Nephron (organoid): ENCODE measurements around the gene YTHDC1.
A peak's percentile ranks its signal among the peaks of the same experiment; 100 is the strongest.

Experiments used
- H3K27ac Mint-ChIP-seq, 3 experiments: 2 replicates each; pipeline ENCODE4 v1.8.0; 2020; ENCODE audit warnings: mixed read lengths in 3 of 3, mild to moderate bottlenecking in 2 of 3, moderate library complexity in 1 of 3
- H3K27me3 Mint-ChIP-seq: 2 replicates; pipeline ENCODE4 v1.8.0; 2021; ENCODE audit warnings: low read depth, mild to moderate bottlenecking, moderate library complexity, mixed read lengths
- H3K36me3 Mint-ChIP-seq: 2 replicates; pipeline ENCODE4 v1.8.0; 2020; ENCODE audit warnings: low read depth, mixed read lengths
- H3K4me1 Mint-ChIP-seq: 2 replicates; pipeline ENCODE4 v1.8.0; 2020; ENCODE audit warnings: mixed read lengths
- H3K4me3 Mint-ChIP-seq, 3 experiments: 2 replicates each; pipeline ENCODE4 v1.8.0; 2020; ENCODE audit warnings: mild to moderate bottlenecking in 3 of 3, mixed read lengths in 3 of 3, moderate library complexity in 2 of 3
- H3K9me3 Mint-ChIP-seq: 2 replicates; pipeline ENCODE4 v1.8.0; 2020; ENCODE audit warnings: mixed read lengths
- TF ChIP-seq, protein P1 (sequence below), 3 experiments: fragments of 200-600 bp; sonication (generic); IDR thresholded peaks; one replicate each; pipeline ENCODE4 v1.5.0; 2021; ENCODE audit warnings: antibody characterized with exemption in 3 of 3; ENCODE audit not compliant: unreplicated experiment in 3 of 3

YTHDC1 gene

GRCh38 chr4:68272380-68272779 is 77.5 kb downstream of the YTHDC1 start:
- Mint-ChIP-seq H3K27me3 (no peaks in the 10 kb centered on the region), H3K9me3 (no peaks in the 10 kb centered on the region), H3K4me1 (peaks cover 12% of the 10 kb centered on the region), H3K27ac (peak overlapping the region; percentile 61 to 77 (median 74)), H3K4me3 (peak overlapping the region; percentile 76 to 81 (median 77)), H3K36me3 (no peaks in the 10 kb centered on the region)
- TF ChIP-seq, protein P1, sequence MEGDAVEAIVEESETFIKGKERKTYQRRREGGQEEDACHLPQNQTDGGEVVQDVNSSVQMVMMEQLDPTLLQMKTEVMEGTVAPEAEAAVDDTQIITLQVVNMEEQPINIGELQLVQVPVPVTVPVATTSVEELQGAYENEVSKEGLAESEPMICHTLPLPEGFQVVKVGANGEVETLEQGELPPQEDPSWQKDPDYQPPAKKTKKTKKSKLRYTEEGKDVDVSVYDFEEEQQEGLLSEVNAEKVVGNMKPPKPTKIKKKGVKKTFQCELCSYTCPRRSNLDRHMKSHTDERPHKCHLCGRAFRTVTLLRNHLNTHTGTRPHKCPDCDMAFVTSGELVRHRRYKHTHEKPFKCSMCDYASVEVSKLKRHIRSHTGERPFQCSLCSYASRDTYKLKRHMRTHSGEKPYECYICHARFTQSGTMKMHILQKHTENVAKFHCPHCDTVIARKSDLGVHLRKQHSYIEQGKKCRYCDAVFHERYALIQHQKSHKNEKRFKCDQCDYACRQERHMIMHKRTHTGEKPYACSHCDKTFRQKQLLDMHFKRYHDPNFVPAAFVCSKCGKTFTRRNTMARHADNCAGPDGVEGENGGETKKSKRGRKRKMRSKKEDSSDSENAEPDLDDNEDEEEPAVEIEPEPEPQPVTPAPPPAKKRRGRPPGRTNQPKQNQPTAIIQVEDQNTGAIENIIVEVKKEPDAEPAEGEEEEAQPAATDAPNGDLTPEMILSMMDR (IDR thresholded peaks at IDR 0.05; ENCODE audit: unreplicated experiment in 3 of 3), result no peak

DNA sequence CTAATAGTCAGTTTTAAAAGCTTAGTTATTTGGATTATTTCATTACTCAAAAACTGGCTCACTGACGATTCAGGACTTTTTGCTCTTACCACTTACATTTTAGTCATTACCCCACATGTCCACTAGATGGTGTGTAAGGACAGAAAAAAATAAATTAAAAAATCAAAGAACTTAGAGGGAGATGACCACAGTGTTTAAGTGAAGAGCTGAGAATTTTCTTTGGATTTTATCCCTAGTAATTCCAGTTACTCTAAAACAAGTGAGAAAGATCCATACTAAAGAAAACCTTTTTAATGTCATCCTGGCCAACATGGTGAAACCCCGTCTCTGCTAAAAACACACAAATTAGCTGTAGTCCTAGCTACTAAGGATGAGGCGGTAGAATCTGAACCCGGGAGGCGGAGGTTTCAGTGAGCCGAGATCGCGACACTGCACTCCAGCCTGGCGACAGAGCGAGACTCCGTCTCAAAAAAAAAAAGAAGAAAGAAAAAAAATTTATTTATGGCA is 78.0 kb downstream of the YTHDC1 start:
- no peaks in the 10 kb centered on the region for H3K9me3 Mint-ChIP-seq
- H3K4me1 Mint-ChIP-seq, result peaks cover 12% of the 10 kb centered on the region
- peak overlapping the region; percentile 76 to 81 (median 77) for H3K4me3 Mint-ChIP-seq
- TF ChIP-seq, protein P1 (IDR thresholded peaks at IDR 0.05; ENCODE audit: unreplicated experiment in 3 of 3), result peak; percentile 60 to 83 (median 72)
- no peaks in the 10 kb centered on the region for H3K27me3 Mint-ChIP-seq
- peak overlapping the region; percentile 61 to 77 (median 74) for H3K27ac Mint-ChIP-seq
- no peaks in the 10 kb centered on the region for H3K36me3 Mint-ChIP-seq

DNA sequence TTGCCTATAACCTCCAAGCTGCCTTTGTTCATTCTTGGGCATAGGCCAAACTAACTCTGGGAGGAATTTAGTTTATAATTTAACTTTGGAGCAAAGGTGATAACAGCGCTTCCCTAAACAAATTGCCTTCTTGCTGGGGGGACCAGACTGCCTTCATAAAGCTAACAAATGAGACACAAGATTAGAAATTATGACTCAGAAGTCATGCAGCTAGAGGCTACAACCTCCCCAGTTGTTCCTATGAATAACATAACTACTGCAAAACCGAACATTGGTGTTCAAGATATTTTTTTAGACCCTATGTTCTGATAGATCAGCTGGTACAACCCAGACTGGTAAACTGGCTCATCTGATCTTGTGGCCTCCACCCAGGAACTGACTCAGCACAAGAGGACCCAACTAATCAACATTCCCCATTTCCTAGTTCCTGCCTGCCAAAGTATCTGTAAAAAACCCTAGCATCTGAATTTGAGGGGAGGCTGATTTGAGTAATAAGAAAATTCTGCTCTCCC is 82.4 kb downstream of the YTHDC1 start:
- TF ChIP-seq, protein P1 (IDR thresholded peaks at IDR 0.05; ENCODE audit: unreplicated experiment in 3 of 3), result no peak
- Mint-ChIP-seq H3K4me1 (peaks cover 8% of the 10 kb centered on the region), H3K4me3 (no peak overlapping the region), H3K36me3 (no peaks in the 10 kb centered on the region), H3K27ac (peak overlapping the region; percentile 50 to 90 (median 72)), H3K27me3 (no peaks in the 10 kb centered on the region), H3K9me3 (peaks cover 2% of the 10 kb centered on the region)

DNA sequence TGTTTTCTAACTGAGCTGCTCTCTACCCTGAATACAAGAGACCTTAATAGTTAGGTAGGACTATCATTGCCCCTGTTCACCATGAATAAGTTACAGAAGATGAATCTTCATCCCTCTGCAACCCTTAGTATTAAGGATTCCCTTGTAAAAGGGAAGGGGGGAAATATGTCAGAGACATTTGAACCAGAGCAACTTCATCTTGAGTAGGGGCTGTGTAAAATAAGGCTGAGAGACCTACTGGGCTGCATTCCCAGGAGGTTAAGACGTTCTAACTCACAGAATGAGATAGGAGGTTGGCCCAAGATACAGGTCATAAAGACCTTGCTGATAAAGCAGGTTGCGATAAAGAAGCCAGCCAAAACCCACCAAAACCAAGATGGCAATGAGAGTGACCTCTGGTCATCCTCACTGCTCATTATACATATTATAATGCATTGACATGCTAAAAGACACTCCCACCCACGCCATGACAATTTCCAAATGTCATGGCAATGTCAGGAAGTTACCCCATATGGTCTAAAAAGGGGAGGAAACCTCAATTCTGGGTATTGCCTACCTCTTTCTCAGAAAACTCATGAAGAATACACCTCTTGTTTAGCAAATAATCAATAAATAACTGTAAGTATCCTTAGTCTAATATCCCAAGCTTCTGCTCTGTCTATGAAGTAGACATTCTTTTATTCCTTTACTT is 84.9 kb downstream of the YTHDC1 start:
- Mint-ChIP-seq H3K27ac (no peak overlapping the region), H3K4me1 (peaks cover 8% of the 10 kb centered on the region), H3K9me3 (peaks cover 2% of the 10 kb centered on the region), H3K36me3 (no peaks in the 10 kb centered on the region), H3K4me3 (no peak overlapping the region), H3K27me3 (no peaks in the 10 kb centered on the region)
- TF ChIP-seq, protein P1 (IDR thresholded peaks at IDR 0.05; ENCODE audit: unreplicated experiment in 3 of 3), result no peak
